CMK (cell line): ENCODE data around the gene TNNI3.
A peak's percentile ranks its signal among the peaks of the same experiment; 100 is the strongest.
"Not testable (repeated sequence)": the region's sequence is repeated elsewhere in the genome, so short reads cannot be mapped to it uniquely, and the experiment has no call there.

ENCODE experiments used
- DNase-seq: peaks from one replicate; pipeline ENCODE4 v3.0.0-alpha.2; 2010; ENCODE audit warnings: low read depth

TNNI3 gene

GRCh38 chr19:55172741-55173140 is 15.2 kb upstream of the TNNI3 start:
- no peak for DNase-seq

- not testable (repeated sequence) for DNase-seq
These were observed 14.8 kb upstream of the TNNI3 start for GRCh38 chr19:55172318-55172717.

- DNase-seq: no peak
These were observed 13.9 kb upstream of the TNNI3 start for GRCh38 chr19:55171440-55171839.

GRCh38 chr19:55169136-55169535 is 11.6 kb upstream of the TNNI3 start:
- no peak for DNase-seq

- peak; percentile 98 for DNase-seq
These were observed 9.2 kb upstream of the TNNI3 start, which contains the start of gene DNAAF3 for GRCh38 chr19:55166530-55167268. Gene DNAAF3, minus strand, starts transcription at chr19:55166613. Its CDS starts 200 bp downstream, at chr19:55166413.

GRCh38 chr19:55165952-55166529 is 8.5 kb upstream of the TNNI3 start:
- DNase-seq: peak; percentile 86

- no peak for DNase-seq
These were observed 4.2 kb upstream of the TNNI3 start for GRCh38 chr19:55161571-55162322.

- no peak for DNase-seq
These were observed 3.4 kb upstream of the TNNI3 start for GRCh38 chr19:55160986-55161365.

GRCh38 chr19:55160128-55160985 is 2.8 kb upstream of the TNNI3 start:
- DNase-seq: peak; percentile 94

- DNase-seq: no peak
These were observed 1.6 kb upstream of the TNNI3 start for GRCh38 chr19:55158848-55159749.

- no peak for DNase-seq
These were observed 891 bp upstream of the TNNI3 start for GRCh38 chr19:55158423-55158822.

- no peak for DNase-seq
These were observed 1.1 kb downstream of the TNNI3 start for GRCh38 chr19:55156202-55157063.

- not testable (repeated sequence) for DNase-seq
These were observed 1.7 kb downstream of the TNNI3 start for GRCh38 chr19:55155784-55156183.

GRCh38 chr19:55153652-55154264 is 3.8 kb downstream of the TNNI3 start:
- DNase-seq: no peak

GRCh38 chr19:55152017-55152416 is 5.5 kb downstream of the TNNI3 start:
- DNase-seq: no peak

- no peak for DNase-seq
These were observed 8.2 kb downstream of the TNNI3 start, which contains the start of gene TNNT1 for GRCh38 chr19:55149078-55150003. Gene TNNT1, minus strand, starts transcription at chr19:55149206. Its CDS starts 2,049 bp downstream, at chr19:55147157.

GRCh38 chr19:55147545-55148251 is 9.8 kb downstream of the TNNI3 start:
- no peak for DNase-seq
